GM12873 (cell line): ENCODE measurements around the gene ERFL.

Experiments
- TF ChIP-seq, protein P1 (sequence below): IDR thresholded peaks from 2 replicates; pipeline ENCODE4 v1.5.1; 2012; ENCODE audit warnings: low read depth, mild to moderate bottlenecking, moderate library complexity, low read length, control low read depth; ENCODE audit not compliant: insufficient read depth; ENCODE audit errors: missing control alignments

ERFL gene

DNA sequence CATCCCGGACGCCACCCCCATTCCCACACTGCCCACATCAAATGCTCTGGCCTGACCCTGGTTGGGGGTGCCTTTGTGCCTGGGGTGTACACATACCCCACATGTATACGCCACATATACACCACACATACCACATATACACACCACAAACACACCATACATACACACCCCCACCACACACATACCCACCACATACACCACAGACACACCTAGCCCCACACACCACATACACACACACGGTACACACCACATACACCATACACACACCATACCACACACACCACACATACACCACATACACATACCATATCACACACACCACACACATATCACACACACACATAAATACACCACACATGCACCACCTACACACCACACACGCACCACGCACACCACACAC lies 10.2 kb downstream of the ERFL start:
- TF ChIP-seq, protein P1, sequence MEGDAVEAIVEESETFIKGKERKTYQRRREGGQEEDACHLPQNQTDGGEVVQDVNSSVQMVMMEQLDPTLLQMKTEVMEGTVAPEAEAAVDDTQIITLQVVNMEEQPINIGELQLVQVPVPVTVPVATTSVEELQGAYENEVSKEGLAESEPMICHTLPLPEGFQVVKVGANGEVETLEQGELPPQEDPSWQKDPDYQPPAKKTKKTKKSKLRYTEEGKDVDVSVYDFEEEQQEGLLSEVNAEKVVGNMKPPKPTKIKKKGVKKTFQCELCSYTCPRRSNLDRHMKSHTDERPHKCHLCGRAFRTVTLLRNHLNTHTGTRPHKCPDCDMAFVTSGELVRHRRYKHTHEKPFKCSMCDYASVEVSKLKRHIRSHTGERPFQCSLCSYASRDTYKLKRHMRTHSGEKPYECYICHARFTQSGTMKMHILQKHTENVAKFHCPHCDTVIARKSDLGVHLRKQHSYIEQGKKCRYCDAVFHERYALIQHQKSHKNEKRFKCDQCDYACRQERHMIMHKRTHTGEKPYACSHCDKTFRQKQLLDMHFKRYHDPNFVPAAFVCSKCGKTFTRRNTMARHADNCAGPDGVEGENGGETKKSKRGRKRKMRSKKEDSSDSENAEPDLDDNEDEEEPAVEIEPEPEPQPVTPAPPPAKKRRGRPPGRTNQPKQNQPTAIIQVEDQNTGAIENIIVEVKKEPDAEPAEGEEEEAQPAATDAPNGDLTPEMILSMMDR = no peak

DNA sequence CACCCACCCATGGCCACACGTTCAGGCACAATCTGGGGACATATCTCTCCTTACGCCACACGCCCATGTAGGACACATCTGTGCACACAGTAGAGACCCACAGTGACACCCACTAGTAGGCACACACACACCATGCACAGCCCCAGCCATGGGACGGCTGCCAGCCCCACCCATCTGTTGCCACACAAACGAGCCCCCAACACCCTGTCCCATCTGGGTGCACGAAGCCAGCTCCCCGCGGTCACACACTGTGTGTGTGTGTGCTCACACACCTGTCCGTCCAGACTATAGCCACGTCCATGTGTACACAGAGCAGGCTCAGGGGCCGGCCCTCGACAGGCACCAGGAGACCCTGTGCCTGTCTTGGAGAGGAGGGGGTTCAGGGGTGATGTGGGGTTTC lies 10.6 kb downstream of the ERFL start:
- TF ChIP-seq, protein P1 = no peak

DNA sequence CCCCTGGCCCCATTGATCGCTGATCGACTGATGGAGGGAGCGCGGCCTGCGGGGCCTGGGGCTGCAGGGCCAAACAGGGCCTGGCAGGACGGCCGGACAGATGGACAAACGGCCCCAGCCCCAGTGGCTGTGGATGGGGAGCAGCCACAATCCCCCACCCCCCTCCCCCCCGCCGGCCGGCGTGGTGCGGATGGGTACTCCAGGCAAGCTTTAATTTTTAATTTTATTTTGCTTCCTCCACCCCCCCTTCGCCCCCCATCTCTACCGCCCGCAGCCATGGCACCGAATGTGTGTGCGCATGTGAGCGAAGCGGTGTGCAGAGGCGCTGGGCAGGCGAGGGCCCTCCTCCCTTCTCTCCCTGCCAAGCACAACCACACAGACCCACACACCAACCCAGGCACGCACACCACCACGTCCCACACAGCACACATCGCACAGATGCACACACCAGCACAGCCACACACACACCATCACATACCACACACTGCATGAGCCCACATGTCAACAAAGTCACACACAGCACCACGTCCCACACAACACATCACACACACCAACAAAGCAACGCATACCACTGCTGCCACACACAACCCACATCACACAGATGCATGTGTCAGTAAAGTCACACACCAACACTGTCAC lies 12.4 kb downstream of the ERFL start:
- TF ChIP-seq, protein P1 = no peak

DNA sequence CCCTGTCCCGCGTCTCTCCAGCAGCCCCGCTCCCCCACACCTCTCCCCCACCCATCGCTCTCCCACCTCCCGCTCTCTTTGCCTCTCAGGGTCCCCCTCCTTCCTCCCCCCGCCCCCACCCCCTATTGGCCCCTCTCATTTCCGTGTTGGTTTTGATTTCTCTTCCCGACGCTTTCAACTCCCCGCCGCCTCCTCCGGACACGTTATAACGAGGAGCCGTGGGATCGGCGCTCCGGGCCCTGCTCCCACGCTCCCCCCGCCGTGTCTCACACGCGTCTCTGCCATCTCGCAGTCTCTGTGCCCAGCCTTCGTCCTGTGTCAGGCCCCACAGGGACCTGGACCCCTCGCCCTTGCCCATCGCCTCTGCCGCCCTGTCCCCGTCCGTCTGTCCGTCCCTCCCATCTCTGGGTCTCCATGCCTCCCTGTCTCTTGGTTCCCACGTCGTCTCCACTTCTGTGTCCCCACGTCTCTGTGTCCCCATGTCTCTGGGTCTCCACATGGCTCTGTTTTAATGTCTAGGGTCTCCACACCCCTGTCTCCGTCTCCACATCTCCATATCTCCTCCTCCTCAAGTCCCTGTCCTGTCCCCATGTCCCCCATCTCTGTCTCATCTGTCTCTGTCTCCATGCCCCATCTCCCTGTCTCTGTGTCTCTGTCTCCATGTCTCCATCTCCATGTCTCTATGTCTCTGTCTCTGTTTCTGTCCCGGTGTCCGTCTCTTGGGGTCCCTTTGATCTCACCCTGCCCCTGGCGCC lies 13.1 kb downstream of the ERFL start:
- TF ChIP-seq, protein P1 = no peak

DNA sequence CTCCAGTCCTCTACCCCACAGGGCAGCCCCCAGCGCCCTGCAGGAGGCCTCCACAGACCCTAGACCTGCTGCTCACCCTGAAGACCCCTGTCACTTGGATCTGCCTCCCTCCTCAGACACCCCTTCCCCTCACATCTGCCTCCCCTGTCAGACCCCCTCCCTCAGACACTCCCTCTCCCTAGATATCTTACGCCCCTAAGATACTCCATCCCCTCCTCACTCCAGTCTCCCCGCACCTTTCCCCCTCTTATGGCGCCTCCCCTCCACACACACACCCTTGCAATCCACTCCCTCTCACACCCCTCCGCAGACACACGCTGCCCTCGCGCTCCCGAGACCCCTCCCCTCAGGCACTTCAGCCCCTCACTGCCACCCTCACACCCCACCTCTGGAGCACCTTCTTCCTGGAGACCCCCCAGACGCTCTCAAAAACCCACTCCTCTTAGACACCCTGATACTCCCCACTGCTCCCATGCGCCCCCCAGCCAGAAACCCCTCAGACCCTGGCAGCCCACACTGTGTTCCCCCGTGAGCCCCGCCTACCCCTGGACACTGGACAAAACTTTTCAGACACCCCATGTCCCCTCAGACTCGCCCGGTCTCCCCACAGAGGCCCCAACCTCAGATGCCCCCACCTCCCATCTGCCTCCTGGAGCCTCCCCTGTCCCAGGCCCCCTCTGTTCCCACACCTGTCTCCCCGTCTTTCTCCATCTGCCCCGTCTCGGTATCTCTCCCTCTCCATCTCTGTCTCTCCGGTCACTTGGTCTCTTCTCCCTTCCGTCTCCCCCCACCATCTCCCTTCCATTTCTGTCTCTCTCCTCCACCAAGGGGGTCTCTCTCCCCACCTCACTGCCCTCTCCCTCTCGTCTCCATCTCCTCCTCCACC lies 14.5 kb downstream of the ERFL start:
- TF ChIP-seq, protein P1 = no peak

DNA sequence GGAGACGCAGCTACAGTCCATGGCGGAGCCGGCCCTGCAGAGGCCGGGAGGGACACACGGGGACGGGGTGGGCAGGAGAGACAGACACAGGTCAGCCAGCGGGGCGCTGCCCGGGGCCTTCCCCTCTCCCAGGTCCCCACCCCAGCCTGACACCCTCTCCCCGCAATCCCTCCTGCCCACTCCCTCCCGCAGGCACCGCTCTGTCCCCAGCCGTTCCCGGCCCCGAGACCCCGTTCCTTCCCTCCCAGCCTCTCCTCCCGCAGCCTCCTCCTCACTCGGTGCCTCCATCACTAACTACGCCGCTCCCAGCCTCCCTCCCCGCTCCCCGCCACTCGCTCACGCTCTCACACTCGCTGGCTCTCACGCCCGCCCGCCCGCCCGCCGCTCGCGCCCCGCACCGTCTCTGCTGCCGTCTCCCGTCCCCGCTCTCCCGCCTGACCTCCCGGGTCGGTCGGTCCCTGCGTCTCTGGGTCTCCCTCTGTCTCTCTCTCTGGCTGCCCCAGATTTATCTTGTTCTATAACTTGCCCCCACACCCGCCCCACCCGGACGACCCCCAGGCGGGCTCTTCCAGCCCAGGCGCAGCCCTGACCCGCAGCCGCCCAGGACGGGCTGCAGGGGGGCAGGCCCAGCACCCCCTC lies 15.2 kb downstream of the ERFL start:
- TF ChIP-seq, protein P1 = no peak
